ENCODE data around the gene SDE2. TPM values are rescaled to one million over a fixed set of nuclear protein-coding genes. Genes with fewer than 3 reads are reported as not detected.

The SDE2 gene
- total RNA-seq, 1 experiment from 2014 or later = 18.3 TPM

- CTCF ChIA-PET = no interaction called here
- Histone ChIP-seq H3K36me3 (ENCODE audit: control insufficient read depth, insufficient read depth, low read length) (no peaks in the 10 kb centered on the region), H3K27me3 (ENCODE audit: control insufficient read depth, insufficient read depth, low read length) (no peaks in the 10 kb centered on the region), H3K9me3 (ENCODE audit: control insufficient read depth, insufficient read depth, low read depth, low read length) (no peaks in the 10 kb centered on the region), H3K4me1 (ENCODE audit: control insufficient read depth, insufficient read depth, low read length) (no peaks in the 10 kb centered on the region), H3K4me3 (ENCODE audit: low read depth in 2 of 2, low read length in 2 of 2) (no peak overlapping the region), H3K27ac (ENCODE audit: low read length) (no peak overlapping the region)
- TF ChIP-seq TCF7L2 (IDR thresholded peaks at IDR 0.05; ENCODE audit: low read depth, low read length) (no peak), POLR2AphosphoS5 (IDR thresholded peaks at IDR 0.05; ENCODE audit: low read depth, low read length) (no peak), SIN3A (IDR thresholded peaks at IDR 0.05; ENCODE audit: borderline replicate concordance, insufficient read depth, low read depth, low read length) (no peak)
- TF ChIP-seq, protein P1, sequence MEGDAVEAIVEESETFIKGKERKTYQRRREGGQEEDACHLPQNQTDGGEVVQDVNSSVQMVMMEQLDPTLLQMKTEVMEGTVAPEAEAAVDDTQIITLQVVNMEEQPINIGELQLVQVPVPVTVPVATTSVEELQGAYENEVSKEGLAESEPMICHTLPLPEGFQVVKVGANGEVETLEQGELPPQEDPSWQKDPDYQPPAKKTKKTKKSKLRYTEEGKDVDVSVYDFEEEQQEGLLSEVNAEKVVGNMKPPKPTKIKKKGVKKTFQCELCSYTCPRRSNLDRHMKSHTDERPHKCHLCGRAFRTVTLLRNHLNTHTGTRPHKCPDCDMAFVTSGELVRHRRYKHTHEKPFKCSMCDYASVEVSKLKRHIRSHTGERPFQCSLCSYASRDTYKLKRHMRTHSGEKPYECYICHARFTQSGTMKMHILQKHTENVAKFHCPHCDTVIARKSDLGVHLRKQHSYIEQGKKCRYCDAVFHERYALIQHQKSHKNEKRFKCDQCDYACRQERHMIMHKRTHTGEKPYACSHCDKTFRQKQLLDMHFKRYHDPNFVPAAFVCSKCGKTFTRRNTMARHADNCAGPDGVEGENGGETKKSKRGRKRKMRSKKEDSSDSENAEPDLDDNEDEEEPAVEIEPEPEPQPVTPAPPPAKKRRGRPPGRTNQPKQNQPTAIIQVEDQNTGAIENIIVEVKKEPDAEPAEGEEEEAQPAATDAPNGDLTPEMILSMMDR (IDR thresholded peaks at IDR 0.05) = no peak
- TF ChIP-seq, protein P2, sequence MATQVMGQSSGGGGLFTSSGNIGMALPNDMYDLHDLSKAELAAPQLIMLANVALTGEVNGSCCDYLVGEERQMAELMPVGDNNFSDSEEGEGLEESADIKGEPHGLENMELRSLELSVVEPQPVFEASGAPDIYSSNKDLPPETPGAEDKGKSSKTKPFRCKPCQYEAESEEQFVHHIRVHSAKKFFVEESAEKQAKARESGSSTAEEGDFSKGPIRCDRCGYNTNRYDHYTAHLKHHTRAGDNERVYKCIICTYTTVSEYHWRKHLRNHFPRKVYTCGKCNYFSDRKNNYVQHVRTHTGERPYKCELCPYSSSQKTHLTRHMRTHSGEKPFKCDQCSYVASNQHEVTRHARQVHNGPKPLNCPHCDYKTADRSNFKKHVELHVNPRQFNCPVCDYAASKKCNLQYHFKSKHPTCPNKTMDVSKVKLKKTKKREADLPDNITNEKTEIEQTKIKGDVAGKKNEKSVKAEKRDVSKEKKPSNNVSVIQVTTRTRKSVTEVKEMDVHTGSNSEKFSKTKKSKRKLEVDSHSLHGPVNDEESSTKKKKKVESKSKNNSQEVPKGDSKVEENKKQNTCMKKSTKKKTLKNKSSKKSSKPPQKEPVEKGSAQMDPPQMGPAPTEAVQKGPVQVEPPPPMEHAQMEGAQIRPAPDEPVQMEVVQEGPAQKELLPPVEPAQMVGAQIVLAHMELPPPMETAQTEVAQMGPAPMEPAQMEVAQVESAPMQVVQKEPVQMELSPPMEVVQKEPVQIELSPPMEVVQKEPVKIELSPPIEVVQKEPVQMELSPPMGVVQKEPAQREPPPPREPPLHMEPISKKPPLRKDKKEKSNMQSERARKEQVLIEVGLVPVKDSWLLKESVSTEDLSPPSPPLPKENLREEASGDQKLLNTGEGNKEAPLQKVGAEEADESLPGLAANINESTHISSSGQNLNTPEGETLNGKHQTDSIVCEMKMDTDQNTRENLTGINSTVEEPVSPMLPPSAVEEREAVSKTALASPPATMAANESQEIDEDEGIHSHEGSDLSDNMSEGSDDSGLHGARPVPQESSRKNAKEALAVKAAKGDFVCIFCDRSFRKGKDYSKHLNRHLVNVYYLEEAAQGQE (IDR thresholded peaks at IDR 0.05; ENCODE audit: insufficient read depth in 1 of 2, low read depth in 2 of 2, low read length in 1 of 2) = no peak
- no TSS peak for BruUV-seq (replicated peaks)
- ATAC-seq = no peak
- in situ Hi-C loops (cut with HindIII; ENCODE audit: low pct_unique_long_range_greater_than_20kb, low sequenced_read_pairs) = no loop called here
- POLR2A ChIA-PET = interaction anchor here (0.9 kb wide), 1 partner anchor 29 kb away, joined by 3 read pairs; no protein-coding TSS in a partner anchor
- DNase-seq (ENCODE audit: low read depth, low spot score) = no peak
- intact Hi-C loops (cut with micrococcal nuclease; ENCODE audit: unreplicated experiment) = loop anchor here (10.0 kb wide), 1 partner anchor 727 kb away; no protein-coding TSS in a partner anchor
Measured at GRCh38 chr1:226027538-226028217, 28.5 kb upstream of the SDE2 start.

DNA sequence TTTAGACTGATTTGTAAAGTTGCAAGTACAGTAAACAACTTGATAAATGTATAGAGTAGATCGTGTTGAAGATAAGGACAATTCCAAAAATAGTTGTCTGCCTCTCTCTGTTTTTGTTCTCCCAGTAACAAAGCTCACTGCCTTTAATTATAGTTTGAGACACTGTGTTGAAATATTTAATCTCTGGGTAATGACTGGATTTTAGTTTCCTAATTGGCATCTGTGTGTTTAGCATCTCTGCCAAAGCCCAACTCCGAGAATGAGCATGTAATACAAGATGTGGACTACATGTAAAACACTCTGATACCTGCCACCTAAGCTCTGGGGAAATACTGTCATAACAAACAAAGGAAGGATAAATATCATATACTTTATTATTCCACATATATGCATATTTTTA lies 27.7 kb upstream of the SDE2 start:
- TF ChIP-seq, protein P1 (IDR thresholded peaks at IDR 0.05) = no peak
- TF ChIP-seq POLR2AphosphoS5 (IDR thresholded peaks at IDR 0.05; ENCODE audit: low read depth, low read length) (no peak), SIN3A (IDR thresholded peaks at IDR 0.05; ENCODE audit: borderline replicate concordance, insufficient read depth, low read depth, low read length) (no peak), TCF7L2 (IDR thresholded peaks at IDR 0.05; ENCODE audit: low read depth, low read length) (no peak)
- TF ChIP-seq, protein P2 (IDR thresholded peaks at IDR 0.05; ENCODE audit: insufficient read depth in 1 of 2, low read depth in 2 of 2, low read length in 1 of 2) = no peak

More for the DNA sequence above, 27.7 kb upstream of the SDE2 start:
- no peak for ATAC-seq
- CTCF ChIA-PET = no interaction called here
- no peak for DNase-seq (ENCODE audit: low read depth, low spot score)
- H3K9me3 ChIP-seq (ENCODE audit: control insufficient read depth, insufficient read depth, low read depth, low read length) = no peaks in the 10 kb centered on the region
- H3K36me3 ChIP-seq (ENCODE audit: control insufficient read depth, insufficient read depth, low read length) = no peaks in the 10 kb centered on the region
- H3K4me1 ChIP-seq (ENCODE audit: control insufficient read depth, insufficient read depth, low read length) = no peaks in the 10 kb centered on the region
- in situ Hi-C loops (cut with HindIII; ENCODE audit: low pct_unique_long_range_greater_than_20kb, low sequenced_read_pairs) (no loop called here), intact Hi-C loops (cut with micrococcal nuclease; ENCODE audit: unreplicated experiment) (loop anchor here (10.0 kb wide), 1 partner anchor 728 kb away; no protein-coding TSS in a partner anchor)
- no peaks in the 10 kb centered on the region for H3K27me3 ChIP-seq (ENCODE audit: control insufficient read depth, insufficient read depth, low read length)
- no peak overlapping the region for H3K4me3 ChIP-seq (ENCODE audit: low read depth in 2 of 2, low read length in 2 of 2)
- no TSS peak for BruUV-seq (replicated peaks)
- POLR2A ChIA-PET = interaction anchor here (0.9 kb wide), 1 partner anchor 30 kb away, joined by 3 read pairs; no protein-coding TSS in a partner anchor
- H3K27ac ChIP-seq (ENCODE audit: low read length) = no peak overlapping the region
